HepG2 (cell line): ENCODE results near the gene FCAMR.

Experiments
- EZH2 ChIP-seq: conservative IDR thresholded peaks from 2 replicates; pipeline ENCODE4 v1.6.1; 2012; ENCODE audit warnings: mild to moderate bottlenecking, low read depth, low read length, moderate library complexity
- PHF21A ChIP-seq: sonication (generic); formaldehyde crosslinking; IDR thresholded peaks from 2 replicates; pipeline ENCODE4 v1.5.0; 2020; ENCODE audit warnings: mild to moderate bottlenecking, missing genetic modification reagents
- SMC3 ChIP-seq: IDR thresholded peaks from 2 replicates; pipeline ENCODE4 v1.6.1; 2011; ENCODE audit warnings: low read length, improper control_type of control experiment

DNA sequence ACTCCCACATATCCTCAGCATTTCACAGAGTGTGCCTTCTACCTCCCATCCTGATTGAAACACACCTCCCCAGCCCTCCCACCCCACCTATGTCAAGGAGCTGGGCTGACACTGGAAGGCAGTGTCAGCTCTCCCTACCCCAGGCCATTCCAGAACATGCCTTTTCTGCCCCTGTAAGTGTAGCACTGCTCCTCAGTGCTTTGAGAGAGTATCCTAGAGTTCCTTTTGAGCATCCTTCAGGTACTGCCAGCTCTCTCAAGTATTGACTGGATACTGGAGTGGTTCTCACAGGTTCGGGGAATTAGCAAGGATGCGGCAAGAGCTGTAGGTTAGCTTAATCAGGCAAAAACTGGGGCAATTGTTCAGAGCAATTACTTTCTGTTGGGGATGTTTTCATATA lies 40.5 kb upstream of the FCAMR start:
- TF ChIP-seq EZH2 (no peak), SMC3 (no peak), PHF21A (CRISPR knock-in tag) (no peak)
